ENCODE measurements around the gene MICALL2.
A peak's percentile ranks its signal among the peaks of the same experiment; 100 is the strongest.

The MICALL2 gene

GRCh38 chr7:1486571-1486970 lies 27.3 kb upstream of the MICALL2 start:
- H3K36me3 Mint-ChIP-seq (ENCODE audit: insufficient read depth): peaks cover 45% of the 10 kb centered on the region
- H3K4me1 Mint-ChIP-seq (ENCODE audit: low read depth in 2 of 2): peaks cover 5 to 6% of the 10 kb centered on the region in 2 donors
- no peak for ATAC-seq (replicated peaks)
- no peak overlapping the region for H3K27ac Mint-ChIP-seq
- no peaks in the 10 kb centered on the region for H3K27me3 Mint-ChIP-seq
- H3K9me3 Mint-ChIP-seq: no peaks in the 10 kb centered on the region
- DNase-seq: no peak
- no peak overlapping the region for H3K4me3 Mint-ChIP-seq

- Mint-ChIP-seq H3K27ac (no peak overlapping the region), H3K36me3 (ENCODE audit: insufficient read depth) (peaks cover 40% of the 10 kb centered on the region), H3K4me1 (ENCODE audit: low read depth in 2 of 2) (peaks cover 5 to 6% of the 10 kb centered on the region in 2 donors), H3K4me3 (no peak overlapping the region), H3K9me3 (no peaks in the 10 kb centered on the region), H3K27me3 (no peaks in the 10 kb centered on the region)
- no peak for ATAC-seq (replicated peaks)
- no peak for DNase-seq
Observed at GRCh38 chr7:1485156-1485555, 25.9 kb upstream of the MICALL2 start.

GRCh38 chr7:1484569-1484968 lies 25.3 kb upstream of the MICALL2 start:
- DNase-seq: no peak
- Mint-ChIP-seq H3K36me3 (ENCODE audit: insufficient read depth) (peaks cover 36% of the 10 kb centered on the region), H3K4me1 (ENCODE audit: low read depth in 2 of 2) (peaks cover 5 to 6% of the 10 kb centered on the region in 2 donors), H3K4me3 (no peak overlapping the region), H3K9me3 (no peaks in the 10 kb centered on the region), H3K27me3 (no peaks in the 10 kb centered on the region), H3K27ac (no peak overlapping the region)
- ATAC-seq (replicated peaks): no peak

GRCh38 chr7:1483536-1484505 lies 24.6 kb upstream of the MICALL2 start:
- Mint-ChIP-seq H3K4me1 (ENCODE audit: low read depth in 2 of 2) (peaks cover 3 to 6% of the 10 kb centered on the region in 2 donors), H3K27ac (no peak overlapping the region), H3K27me3 (no peaks in the 10 kb centered on the region), H3K4me3 (no peak overlapping the region), H3K9me3 (no peaks in the 10 kb centered on the region), H3K36me3 (ENCODE audit: insufficient read depth) (peaks cover 32% of the 10 kb centered on the region)
- no peak for ATAC-seq (replicated peaks)
- DNase-seq: no peak

GRCh38 chr7:1483079-1483478 lies 23.8 kb upstream of the MICALL2 start:
- Mint-ChIP-seq H3K27me3 (no peaks in the 10 kb centered on the region), H3K9me3 (no peaks in the 10 kb centered on the region), H3K27ac (no peak overlapping the region), H3K4me3 (no peak overlapping the region), H3K4me1 (ENCODE audit: low read depth in 2 of 2) (no peaks in the 10 kb centered on the region), H3K36me3 (ENCODE audit: insufficient read depth) (peaks cover 32% of the 10 kb centered on the region)
- DNase-seq (no peak), ATAC-seq (replicated peaks) (no peak)

GRCh38 chr7:1481300-1481699 lies 22.0 kb upstream of the MICALL2 start:
- no peaks in the 10 kb centered on the region for H3K4me1 Mint-ChIP-seq (ENCODE audit: low read depth in 2 of 2)

GRCh38 chr7:1480670-1481069 lies 21.4 kb upstream of the MICALL2 start:
- Mint-ChIP-seq H3K27me3 (no peaks in the 10 kb centered on the region), H3K36me3 (ENCODE audit: insufficient read depth) (peaks cover 20% of the 10 kb centered on the region), H3K27ac (no peak overlapping the region), H3K4me1 (ENCODE audit: low read depth in 2 of 2) (no peaks in the 10 kb centered on the region), H3K4me3 (no peak overlapping the region), H3K9me3 (no peaks in the 10 kb centered on the region)
- DNase-seq: no peak
- no peak for ATAC-seq (replicated peaks)

More at GRCh38 chr7:1481300-1481699, 22.0 kb upstream of the MICALL2 start:
- no peaks in the 10 kb centered on the region for H3K27me3 Mint-ChIP-seq
- H3K27ac Mint-ChIP-seq: no peak overlapping the region
- DNase-seq (no peak), ATAC-seq (replicated peaks) (no peak)
- H3K9me3 Mint-ChIP-seq: no peaks in the 10 kb centered on the region
- peaks cover 26% of the 10 kb centered on the region for H3K36me3 Mint-ChIP-seq (ENCODE audit: insufficient read depth)
- H3K4me3 Mint-ChIP-seq: no peak overlapping the region

- no peaks in the 10 kb centered on the region for H3K27me3 Mint-ChIP-seq
- no peak overlapping the region for H3K4me3 Mint-ChIP-seq
- ATAC-seq (replicated peaks): no peak
- no peak for DNase-seq
- peaks cover 6% of the 10 kb centered on the region in 2 donors for H3K4me1 Mint-ChIP-seq (ENCODE audit: low read depth in 2 of 2)
- no peaks in the 10 kb centered on the region for H3K9me3 Mint-ChIP-seq
- peak overlapping the region in 1 of 2 donors; percentile 35 for H3K27ac Mint-ChIP-seq
- peaks cover 16% of the 10 kb centered on the region for H3K36me3 Mint-ChIP-seq (ENCODE audit: insufficient read depth)
Observed at GRCh38 chr7:1479287-1479686, 20.0 kb upstream of the MICALL2 start.

GRCh38 chr7:1478480-1478879 lies 19.2 kb upstream of the MICALL2 start:
- H3K9me3 Mint-ChIP-seq: no peaks in the 10 kb centered on the region
- peaks cover 16% of the 10 kb centered on the region for H3K36me3 Mint-ChIP-seq (ENCODE audit: insufficient read depth)
- no peak overlapping the region for H3K27ac Mint-ChIP-seq

GRCh38 chr7:1476859-1477258 lies 17.6 kb upstream of the MICALL2 start:
- ATAC-seq (replicated peaks) (no peak), DNase-seq (no peak)
- no peak overlapping the region for H3K27ac Mint-ChIP-seq
- peaks cover 10% of the 10 kb centered on the region for H3K36me3 Mint-ChIP-seq (ENCODE audit: insufficient read depth)
- no peak overlapping the region for H3K4me3 Mint-ChIP-seq
- H3K4me1 Mint-ChIP-seq (ENCODE audit: low read depth in 2 of 2): peaks cover 6% of the 10 kb centered on the region in 2 donors
- no peaks in the 10 kb centered on the region for H3K27me3 Mint-ChIP-seq
- no peaks in the 10 kb centered on the region for H3K9me3 Mint-ChIP-seq

More at GRCh38 chr7:1478480-1478879, 19.2 kb upstream of the MICALL2 start:
- Mint-ChIP-seq H3K4me3 (no peak overlapping the region), H3K27me3 (no peaks in the 10 kb centered on the region), H3K4me1 (ENCODE audit: low read depth in 2 of 2) (peaks cover 6% of the 10 kb centered on the region in 2 donors)
- no peak for ATAC-seq (replicated peaks)
- no peak for DNase-seq

GRCh38 chr7:1475991-1476390 lies 16.7 kb upstream of the MICALL2 start:
- no peaks in the 10 kb centered on the region for H3K9me3 Mint-ChIP-seq
- no peaks in the 10 kb centered on the region for H3K27me3 Mint-ChIP-seq
- no peak overlapping the region for H3K27ac Mint-ChIP-seq
- H3K4me3 Mint-ChIP-seq: no peak overlapping the region
- no peak for DNase-seq
- peaks cover 10% of the 10 kb centered on the region for H3K36me3 Mint-ChIP-seq (ENCODE audit: insufficient read depth)
- peaks cover 6% of the 10 kb centered on the region in 2 donors for H3K4me1 Mint-ChIP-seq (ENCODE audit: low read depth in 2 of 2)
- ATAC-seq (replicated peaks): no peak

GRCh38 chr7:1475393-1475792 lies 16.1 kb upstream of the MICALL2 start:
- Mint-ChIP-seq H3K4me3 (no peak overlapping the region), H3K36me3 (ENCODE audit: insufficient read depth) (peaks cover 10% of the 10 kb centered on the region), H3K27me3 (no peaks in the 10 kb centered on the region), H3K9me3 (no peaks in the 10 kb centered on the region), H3K27ac (no peak overlapping the region), H3K4me1 (ENCODE audit: low read depth in 2 of 2) (peaks cover 6% of the 10 kb centered on the region in 2 donors)
- no peak for ATAC-seq (replicated peaks)
- DNase-seq: no peak

GRCh38 chr7:1474736-1475135 lies 15.5 kb upstream of the MICALL2 start:
- H3K4me1 Mint-ChIP-seq (ENCODE audit: low read depth in 2 of 2): peaks cover 6% of the 10 kb centered on the region in 2 donors
- no peak overlapping the region for H3K4me3 Mint-ChIP-seq
- DNase-seq (no peak), ATAC-seq (replicated peaks) (no peak)
- no peak overlapping the region for H3K27ac Mint-ChIP-seq
- no peaks in the 10 kb centered on the region for H3K9me3 Mint-ChIP-seq
- peaks cover 10% of the 10 kb centered on the region for H3K36me3 Mint-ChIP-seq (ENCODE audit: insufficient read depth)
- H3K27me3 Mint-ChIP-seq: no peaks in the 10 kb centered on the region

- ATAC-seq (replicated peaks) (peak; percentile 93), DNase-seq (peak; percentile 81 to 82 (median 82))
- Mint-ChIP-seq H3K27ac (no peak overlapping the region), H3K4me1 (ENCODE audit: low read depth in 2 of 2) (peaks cover 6% of the 10 kb centered on the region in 2 donors), H3K36me3 (ENCODE audit: insufficient read depth) (peaks cover 10% of the 10 kb centered on the region), H3K9me3 (no peaks in the 10 kb centered on the region), H3K4me3 (no peak overlapping the region), H3K27me3 (no peaks in the 10 kb centered on the region)
Observed at GRCh38 chr7:1473864-1474512, 14.7 kb upstream of the MICALL2 start.
